Stimulated activated naive CD4-positive, alpha-beta T cell treated with Interleukin-2 at 50 U/mL for 16 hours (primary cell): ENCODE measurements around the gene SST.

Experiments
- DNase-seq: peaks from one replicate; lab custom pipeline; 2025; lab: John Stamatoyannopoulos, UW

Gene SST

GRCh38 chr3:187629711-187630110, 40.5 kb downstream of the SST start:
- DNase-seq: no peak

- no peak for DNase-seq
Measured at GRCh38 chr3:187628169-187628568, 42.0 kb downstream of the SST start.

- no peak for DNase-seq
Measured at GRCh38 chr3:187626581-187626980, 43.6 kb downstream of the SST start.

GRCh38 chr3:187624588-187624987, 45.6 kb downstream of the SST start:
- DNase-seq: no peak

GRCh38 chr3:187623285-187623814, 46.8 kb downstream of the SST start:
- no peak for DNase-seq

GRCh38 chr3:187621881-187622280, 48.3 kb downstream of the SST start:
- DNase-seq: no peak

GRCh38 chr3:187619461-187619860, 50.7 kb downstream of the SST start:
- no peak for DNase-seq
